Hepatocyte (in vitro differentiated cells): ENCODE results near the gene CALML6. TPM values are rescaled to one million over a fixed set of nuclear protein-coding genes. Genes with fewer than 3 reads are reported as not detected.

Experiments
- DNase-seq: peaks from one replicate; pipeline ENCODE4 v3.0.0-alpha.2; 2016; ENCODE audit warnings: low spot score
- H2AFZ ChIP-seq: fragments of 200-600 bp; sonication (generic); 2 replicates; pipeline ENCODE4 v1.6.0; 2016; ENCODE audit warnings: antibody characterized with exemption, mild to moderate bottlenecking
- H3K27ac ChIP-seq: fragments of 200-600 bp; sonication (generic); 2 replicates; pipeline ENCODE4 v1.5.1; 2016; ENCODE audit warnings: mild to moderate bottlenecking
- H3K27me3 ChIP-seq: fragments of 200-600 bp; sonication (generic); 2 replicates; pipeline ENCODE4 v1.6.1; 2016
- H3K36me3 ChIP-seq: fragments of 200-600 bp; sonication (generic); replicated peaks from 2 replicates; pipeline ENCODE4 v1.5.1; 2016; ENCODE audit warnings: low read depth; ENCODE audit not compliant: insufficient read depth
- H3K4me1 ChIP-seq: fragments of 200-600 bp; sonication (generic); 2 replicates; pipeline ENCODE4 v1.5.1; 2016; ENCODE audit warnings: mild to moderate bottlenecking, moderate library complexity; ENCODE audit not compliant: insufficient read depth
- H3K4me2 ChIP-seq: fragments of 200-600 bp; sonication (generic); 2 replicates; pipeline ENCODE4 v1.6.0; 2016
- H3K4me3 ChIP-seq: fragments of 200-600 bp; sonication (generic); 2 replicates; pipeline ENCODE4 v1.5.1; 2016; ENCODE audit warnings: mild to moderate bottlenecking
- H3K79me2 ChIP-seq: fragments of 200-600 bp; sonication (generic); 2 replicates; pipeline ENCODE4 v1.6.0; 2017; ENCODE audit warnings: mild to moderate bottlenecking
- H3K9me2 ChIP-seq: fragments of 200-600 bp; sonication (generic); replicated peaks from 2 replicates; pipeline ENCODE4 v1.6.0; 2017; ENCODE audit warnings: mild to moderate bottlenecking; ENCODE audit not compliant: insufficient read depth
- H3K9me3 ChIP-seq: fragments of 200-600 bp; sonication (generic); 2 replicates; pipeline ENCODE4 v1.5.1; 2016; ENCODE audit warnings: low read depth, mild to moderate bottlenecking
- H4K20me1 ChIP-seq: fragments of 200-600 bp; sonication (generic); 2 replicates; pipeline ENCODE4 v1.6.0; 2016; ENCODE audit warnings: mild to moderate bottlenecking; ENCODE audit not compliant: insufficient read depth, poor library complexity, severe bottlenecking
- EZH2 ChIP-seq: fragments of 200-600 bp; sonication (generic); IDR thresholded peaks from 2 replicates; pipeline ENCODE4 v1.6.1; 2016; ENCODE audit warnings: antibody characterized with exemption, mild to moderate bottlenecking, borderline replicate concordance
- EZH2phosphoT487 ChIP-seq: fragments of 200-600 bp; sonication (generic); IDR thresholded peaks from one replicate; pipeline ENCODE4 v1.6.1; 2018; ENCODE audit warnings: antibody characterized with exemption, mild to moderate bottlenecking, low read depth, moderate library complexity; ENCODE audit not compliant: unreplicated experiment, severe bottlenecking
- WGBS: methylation state at CpG from one replicate; pipeline ENCODE4 v1.1.6; 2016; ENCODE audit warnings: low lambda C conversion rate; ENCODE audit errors: missing lambda C conversion rate; 5-methylcytosine and 5-hydroxymethylcytosine counted together
- polyA plus RNA-seq: library from polyadenylated mRNA; unstranded; fragments of >200 nt; fragmentation: Nextera tagmentation; extraction: Ambion mirVana; gene quantifications from 2 replicates; pipeline ENCODE4 v1.2.1, GENCODE V29; 2016
- total RNA-seq: library from RNA; depleted of rRNA; stranded (reverse); fragments of >200 nt; gene quantifications from 2 replicates; pipeline ENCODE4 v1.2.3, GENCODE V29; 2014
- TF ChIP-seq, protein P1 (sequence below): fragments of 200-600 bp; sonication (generic); IDR thresholded peaks from 2 replicates; pipeline ENCODE4 v1.5.1; 2016; ENCODE audit warnings: antibody characterized with exemption, mild to moderate bottlenecking; ENCODE audit not compliant: poor library complexity

The CALML6 gene
- total and polyA plus RNA-seq, 2 experiments from 2014 or later, result 0.33 to 0.53 TPM

DNA sequence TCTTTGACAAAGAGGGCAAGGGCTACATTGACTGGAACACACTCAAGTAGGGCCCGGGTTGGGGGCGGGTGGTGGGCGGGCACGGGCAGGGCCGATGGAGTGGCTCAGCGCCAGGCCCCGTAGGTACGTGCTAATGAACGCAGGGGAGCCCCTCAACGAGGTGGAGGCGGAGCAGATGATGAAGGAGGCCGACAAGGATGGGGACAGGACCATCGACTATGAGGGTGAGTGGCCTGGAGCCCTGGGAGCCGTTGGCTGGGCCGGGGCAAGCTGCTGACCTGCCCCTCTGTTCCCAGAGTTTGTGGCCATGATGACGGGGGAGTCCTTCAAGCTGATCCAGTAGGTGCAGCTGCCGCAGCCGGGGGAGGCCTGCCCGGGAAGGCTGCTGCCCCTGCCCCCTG lies 1.8 kb downstream of the CALML6 start:
- Histone ChIP-seq H3K4me3 (no peak overlapping the region), H3K36me3 (no peaks in the 10 kb centered on the region), H3K9me2 (no peaks in the 10 kb centered on the region), H3K9me3 (no peaks in the 10 kb centered on the region), H3K4me2 (no peak overlapping the region), H3K79me2 (no peaks in the 10 kb centered on the region), H3K4me1 (peaks cover 6% of the 10 kb centered on the region), H3K27ac (no peak overlapping the region), H2AFZ (no peak overlapping the region), H4K20me1 (no peaks in the 10 kb centered on the region), H3K27me3 (no peaks in the 10 kb centered on the region)
- peak; percentile 6 for DNase-seq
- TF ChIP-seq EZH2phosphoT487 (no peak), EZH2 (no peak)
- TF ChIP-seq, protein P1, sequence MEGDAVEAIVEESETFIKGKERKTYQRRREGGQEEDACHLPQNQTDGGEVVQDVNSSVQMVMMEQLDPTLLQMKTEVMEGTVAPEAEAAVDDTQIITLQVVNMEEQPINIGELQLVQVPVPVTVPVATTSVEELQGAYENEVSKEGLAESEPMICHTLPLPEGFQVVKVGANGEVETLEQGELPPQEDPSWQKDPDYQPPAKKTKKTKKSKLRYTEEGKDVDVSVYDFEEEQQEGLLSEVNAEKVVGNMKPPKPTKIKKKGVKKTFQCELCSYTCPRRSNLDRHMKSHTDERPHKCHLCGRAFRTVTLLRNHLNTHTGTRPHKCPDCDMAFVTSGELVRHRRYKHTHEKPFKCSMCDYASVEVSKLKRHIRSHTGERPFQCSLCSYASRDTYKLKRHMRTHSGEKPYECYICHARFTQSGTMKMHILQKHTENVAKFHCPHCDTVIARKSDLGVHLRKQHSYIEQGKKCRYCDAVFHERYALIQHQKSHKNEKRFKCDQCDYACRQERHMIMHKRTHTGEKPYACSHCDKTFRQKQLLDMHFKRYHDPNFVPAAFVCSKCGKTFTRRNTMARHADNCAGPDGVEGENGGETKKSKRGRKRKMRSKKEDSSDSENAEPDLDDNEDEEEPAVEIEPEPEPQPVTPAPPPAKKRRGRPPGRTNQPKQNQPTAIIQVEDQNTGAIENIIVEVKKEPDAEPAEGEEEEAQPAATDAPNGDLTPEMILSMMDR, result no peak
- 90% methylated on average over 9 of the region's 19 CpGs for WGBS

DNA sequence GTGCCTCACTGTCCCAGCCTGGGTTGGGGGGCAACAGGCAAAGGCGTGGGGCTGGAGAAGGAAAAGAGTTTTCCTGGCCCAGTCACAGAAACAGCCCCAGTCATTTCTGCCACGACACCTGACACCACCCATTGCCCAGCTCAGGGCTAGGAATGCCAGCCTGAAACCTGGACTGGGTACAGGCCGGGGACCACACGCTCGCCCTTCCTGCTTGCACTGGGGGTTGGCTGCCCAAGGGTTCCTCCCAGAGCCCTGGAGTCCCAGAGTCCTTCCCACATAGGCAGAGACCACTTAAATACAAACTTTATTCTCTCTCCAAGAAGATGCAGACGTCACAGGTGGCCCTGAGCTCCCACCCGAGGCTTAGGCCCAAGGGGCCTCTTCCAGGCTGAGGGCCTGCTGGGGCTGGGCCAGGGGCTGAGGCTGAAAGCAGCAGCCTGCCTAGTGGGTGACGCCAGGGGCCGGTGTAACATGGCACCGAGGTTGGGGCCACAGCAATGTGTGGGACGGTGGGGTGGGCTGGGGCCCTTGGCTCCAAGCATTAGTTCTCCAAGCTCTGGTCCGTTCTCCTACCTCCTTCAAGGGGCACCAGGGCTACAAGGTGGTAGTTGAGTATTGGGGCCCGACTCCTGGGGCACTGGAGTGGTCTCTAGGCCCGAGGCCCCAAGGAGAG lies 2.4 kb downstream of the CALML6 start:
- Histone ChIP-seq H3K36me3 (no peaks in the 10 kb centered on the region), H3K4me3 (no peak overlapping the region), H3K4me2 (no peak overlapping the region), H4K20me1 (no peaks in the 10 kb centered on the region), H3K27ac (no peak overlapping the region), H2AFZ (no peak overlapping the region), H3K9me3 (no peaks in the 10 kb centered on the region), H3K27me3 (no peaks in the 10 kb centered on the region), H3K79me2 (no peaks in the 10 kb centered on the region), H3K4me1 (peaks cover 6% of the 10 kb centered on the region), H3K9me2 (no peaks in the 10 kb centered on the region)
- WGBS, result 91% methylated on average over 14 of the region's 14 CpGs
- TF ChIP-seq EZH2phosphoT487, result no peak
- no peak for TF ChIP-seq EZH2
- TF ChIP-seq, protein P1, result no peak
- DNase-seq, result peak; percentile 5

DNA sequence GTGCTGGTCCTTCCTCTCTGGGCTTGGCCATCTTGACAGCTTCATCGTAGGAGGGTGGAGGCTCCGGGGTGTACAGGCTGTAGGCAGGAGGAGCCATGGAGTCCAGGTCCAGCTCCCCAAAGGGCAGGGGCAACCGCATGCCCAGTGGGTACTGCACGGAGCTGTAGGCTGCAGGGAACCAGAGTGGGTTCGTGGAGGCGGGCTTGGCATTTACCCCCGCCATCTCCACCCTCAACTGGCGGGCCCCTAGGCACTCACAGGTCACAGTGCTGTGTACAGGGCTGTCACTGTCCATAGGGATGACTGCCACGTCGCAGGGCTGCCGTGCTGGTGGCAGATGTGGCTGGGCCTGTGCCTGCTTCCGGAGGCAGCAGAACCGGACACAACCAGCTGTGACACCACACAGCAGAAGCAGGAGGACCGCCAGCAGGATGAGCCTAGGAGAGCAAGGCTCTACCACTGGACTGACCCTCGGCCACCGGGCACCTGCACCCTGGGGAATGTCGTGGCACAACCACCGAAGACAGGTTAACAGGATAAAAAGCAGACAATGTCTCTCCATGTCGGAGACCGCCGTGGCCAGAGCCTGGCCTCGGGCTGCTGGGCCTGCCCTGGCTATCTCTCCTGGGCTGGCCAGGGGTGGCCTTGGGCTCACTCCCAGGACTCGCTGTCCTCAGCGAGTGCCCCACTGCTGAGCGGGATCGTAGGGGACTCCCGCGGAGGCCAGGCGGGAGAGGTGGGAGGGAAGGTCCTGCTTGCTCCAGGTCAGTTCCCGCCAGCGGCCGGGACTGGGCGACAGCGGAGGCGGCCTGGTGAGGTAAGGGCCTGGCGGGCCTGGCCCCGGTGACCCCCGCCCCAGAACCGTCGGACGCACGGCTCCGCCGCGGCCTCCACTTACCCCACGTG lies 3.2 kb downstream of the CALML6 start:
- WGBS, result 54% methylated on average over 39 of the region's 46 CpGs
- Histone ChIP-seq H3K36me3 (no peaks in the 10 kb centered on the region), H3K27ac (peak overlapping the region; percentile 43), H3K4me2 (peak overlapping the region; percentile 87), H3K4me1 (peaks cover 13% of the 10 kb centered on the region), H3K4me3 (no peak overlapping the region), H3K9me3 (no peaks in the 10 kb centered on the region), H4K20me1 (no peaks in the 10 kb centered on the region), H3K27me3 (no peaks in the 10 kb centered on the region), H3K79me2 (no peaks in the 10 kb centered on the region), H3K9me2 (no peaks in the 10 kb centered on the region), H2AFZ (peak overlapping the region; percentile 35)
- DNase-seq, result peak; percentile 6
- TF ChIP-seq EZH2 (no peak), EZH2phosphoT487 (no peak)
- TF ChIP-seq, protein P1, result no peak
